ENCODE measurements around the gene STIMATE.

GRCh38 chr3:52794612-52795099 is 102.7 kb downstream of the STIMATE start, which contains the start of gene ITIH3:
- TF ChIP-seq POLR2A (IDR thresholded peaks at IDR 0.05) (no peak), CTCF (IDR thresholded peaks at IDR 0.05) (no peak), POLR2AphosphoS5 (IDR thresholded peaks at IDR 0.05) (no peak)
